Limb (tissue), 2 donors: ENCODE measurements around the gene NAT10.

Experiments used
- DNase-seq, 2 donors: peaks; one replicate each; pipeline ENCODE4 v3.0.0-alpha.2; 2016; ENCODE audit errors: extremely low spot score in 2 of 2

Gene NAT10

GRCh38 chr11:34188181-34188580 is 82.8 kb downstream of the NAT10 start:
- DNase-seq: no peak

- no peak for DNase-seq
These were observed 83.8 kb downstream of the NAT10 start for GRCh38 chr11:34189191-34189590.

GRCh38 chr11:34190192-34191139 is 85.0 kb downstream of the NAT10 start:
- DNase-seq: no peak

GRCh38 chr11:34191578-34191977 is 86.1 kb downstream of the NAT10 start:
- no peak for DNase-seq

- DNase-seq: no peak
These were observed 87.3 kb downstream of the NAT10 start for GRCh38 chr11:34192481-34193401.

- no peak for DNase-seq
These were observed 89.3 kb downstream of the NAT10 start for GRCh38 chr11:34194576-34195335.
